Activated T-helper 17 cell treated with anti-CD3 and anti-CD28 coated beads, Interleukin-2, amount 50 U/mL, for 72 hours (primary cell): ENCODE data around the gene APEX2. TPM values are rescaled to one million over a fixed set of nuclear protein-coding genes. Genes with fewer than 3 reads are reported as not detected.
"Not testable (repeated sequence)": the region's sequence is repeated elsewhere in the genome, so short reads cannot be mapped to it uniquely, and the experiment has no call there.

Experiments
- ATAC-seq: fragments of 150-1000 bp; cut with Tn5 transposase; replicated peaks from 2 replicates; pipeline ENCODE4 v1.10.0; 2021; ENCODE audit warnings: mild to moderate bottlenecking, moderate library complexity
- H3K27ac Mint-ChIP-seq: one replicate; pipeline ENCODE4 v1.8.0; 2022; ENCODE audit warnings: mixed read lengths
- H3K27me3 Mint-ChIP-seq: one replicate; pipeline ENCODE4 v1.8.0; 2022; ENCODE audit warnings: mixed read lengths
- H3K36me3 Mint-ChIP-seq: one replicate; pipeline ENCODE4 v1.8.0; 2022; ENCODE audit warnings: low read depth, mild to moderate bottlenecking, mixed read lengths
- H3K4me1 Mint-ChIP-seq: one replicate; pipeline ENCODE4 v1.8.0; 2022; ENCODE audit warnings: mixed read lengths
- H3K4me3 Mint-ChIP-seq: one replicate; pipeline ENCODE4 v1.8.0; 2022; ENCODE audit warnings: mild to moderate bottlenecking, mixed read lengths
- H3K9me3 Mint-ChIP-seq: one replicate; pipeline ENCODE4 v1.8.0; 2022; ENCODE audit warnings: mixed read lengths
- total RNA-seq, 2 donors: library from RNA; stranded (reverse); gene quantifications; one replicate each; pipeline ENCODE4 v1.2.3, GENCODE V29; 2022

Gene APEX2
- total RNA-seq, 2 donors from 2014 or later: 25.3 to 33.3 TPM

GRCh38 chrX:55039471-55039870 is 39.3 kb downstream of the APEX2 start:
- no peaks in the 10 kb centered on the region for H3K9me3 Mint-ChIP-seq
- H3K4me3 Mint-ChIP-seq: no peak overlapping the region
- no peak for ATAC-seq
- H3K36me3 Mint-ChIP-seq: no peaks in the 10 kb centered on the region
- H3K27me3 Mint-ChIP-seq: no peaks in the 10 kb centered on the region
- no peaks in the 10 kb centered on the region for H3K4me1 Mint-ChIP-seq
- H3K27ac Mint-ChIP-seq: no peak overlapping the region

- no peaks in the 10 kb centered on the region for H3K27me3 Mint-ChIP-seq
- H3K36me3 Mint-ChIP-seq: no peaks in the 10 kb centered on the region
- H3K4me3 Mint-ChIP-seq: no peak overlapping the region
- no peaks in the 10 kb centered on the region for H3K9me3 Mint-ChIP-seq
- ATAC-seq: no peak
- H3K27ac Mint-ChIP-seq: no peak overlapping the region
- H3K4me1 Mint-ChIP-seq: no peaks in the 10 kb centered on the region
These were observed 41.4 kb downstream of the APEX2 start for GRCh38 chrX:55041514-55041913.

GRCh38 chrX:55050599-55050998 is 50.4 kb downstream of the APEX2 start:
- not testable (repeated sequence) for H3K27me3 Mint-ChIP-seq, ATAC-seq, H3K4me3 Mint-ChIP-seq, H3K27ac Mint-ChIP-seq, H3K36me3 Mint-ChIP-seq, H3K9me3 Mint-ChIP-seq, H3K4me1 Mint-ChIP-seq

GRCh38 chrX:55056820-55057674 is 56.9 kb downstream of the APEX2 start:
- H3K27me3 Mint-ChIP-seq: no peaks in the 10 kb centered on the region
- H3K4me1 Mint-ChIP-seq: peaks cover 14% of the 10 kb centered on the region
- peak; percentile 82 for ATAC-seq
- H3K27ac Mint-ChIP-seq: peak overlapping the region; percentile 90
- H3K4me3 Mint-ChIP-seq: peak overlapping the region; percentile 82
- H3K36me3 Mint-ChIP-seq: no peaks in the 10 kb centered on the region
- no peaks in the 10 kb centered on the region for H3K9me3 Mint-ChIP-seq

- peak; percentile 66 for ATAC-seq
- H3K27me3 Mint-ChIP-seq: no peaks in the 10 kb centered on the region
- peak overlapping the region; percentile 90 for H3K27ac Mint-ChIP-seq
- H3K36me3 Mint-ChIP-seq: no peaks in the 10 kb centered on the region
- no peaks in the 10 kb centered on the region for H3K9me3 Mint-ChIP-seq
- H3K4me1 Mint-ChIP-seq: peaks cover 14% of the 10 kb centered on the region
- H3K4me3 Mint-ChIP-seq: peak overlapping the region; percentile 82
These were observed 57.6 kb downstream of the APEX2 start for GRCh38 chrX:55057675-55058249.

Other genes with a start within 250 kb of the APEX2 start
- not detected for gene ITIH6, start 202.1 kb upstream of the APEX2 start, total RNA-seq
- 10 to 100 TPM; 40.8 to 54.8 TPM for gene MAGED2, start 192.6 kb upstream of the APEX2 start, total RNA-seq
- 1 to 10 TPM; 2.3 to 7.0 TPM for gene TRO, start 79.5 kb upstream of the APEX2 start, total RNA-seq
- under 1 TPM; 0.42 to 0.50 TPM for gene PFKFB1, start 6.2 kb upstream of the APEX2 start, total RNA-seq
- not detected for gene ALAS2, start 30.6 kb downstream of the APEX2 start, total RNA-seq
- 1 to 10 TPM; 1.1 to 4.7 TPM for gene PAGE2B, start 74.7 kb downstream of the APEX2 start, total RNA-seq
- not detected for gene PAGE2, start 88.7 kb downstream of the APEX2 start, total RNA-seq
- gene PAGE5, start 220.0 kb downstream of the APEX2 start, total RNA-seq: 1 to 10 TPM in 1 of 2 donors, not detected in 1; 1.1 TPM